Activated CD4-positive, alpha-beta T cell treated with anti-CD3 and anti-CD28 coated beads for 36 hours (primary cell): ENCODE data around the gene CHIT1. TPM values are rescaled to one million over a fixed set of nuclear protein-coding genes. Genes with fewer than 3 reads are reported as not detected.
"Not testable (repeated sequence)": the region's sequence is repeated elsewhere in the genome, so short reads cannot be mapped to it uniquely, and the experiment has no call there.

ENCODE experiments used
- ATAC-seq: fragments of 200-7000 bp; cut with Tn5 transposase; one replicate; pipeline ENCODE4 v1.10.0; 2021; ENCODE audit warnings: mild to moderate bottlenecking, moderate library complexity
- CTCF ChIA-PET: fragments of 350-600 bp; sonication (Branson Sonifier 250); formaldehyde crosslinking; loops from one replicate; lab custom pipeline; 2021; ENCODE audit warnings: antibody characterized with exemption; lab: Charles Lee
- POLR2A ChIA-PET: fragments of 350-600 bp; sonication (Branson Sonifier 250); formaldehyde crosslinking; loops from one replicate; lab custom pipeline; 2021; ENCODE audit warnings: antibody characterized with exemption, inconsistent platforms; lab: Charles Lee
- DNase-seq: peaks from one replicate; pipeline ENCODE4 v3.0.0-alpha.2; 2020
- H3K27ac Mint-ChIP-seq: one replicate; pipeline ENCODE4 v1.8.0; 2021; ENCODE audit warnings: mixed read lengths
- H3K27me3 Mint-ChIP-seq: one replicate; pipeline ENCODE4 v1.8.0; 2021; ENCODE audit warnings: mixed read lengths
- H3K36me3 Mint-ChIP-seq: one replicate; pipeline ENCODE4 v1.8.0; 2021; ENCODE audit warnings: low read depth, mixed read lengths
- H3K4me1 Mint-ChIP-seq: one replicate; pipeline ENCODE4 v1.8.0; 2021; ENCODE audit warnings: mixed read lengths
- H3K4me3 Mint-ChIP-seq: one replicate; pipeline ENCODE4 v1.8.0; 2021; ENCODE audit warnings: mild to moderate bottlenecking, moderate library complexity, mixed read lengths
- H3K9me3 Mint-ChIP-seq: one replicate; pipeline ENCODE4 v1.8.0; 2021; ENCODE audit warnings: low read depth, mixed read lengths
- intact Hi-C, 2 experiments: fragments of 100-400 bp; cut with DNase I in 1 of 2; cut with micrococcal nuclease in 1 of 2; formaldehyde crosslinking; loops; one replicate each; pipeline versions ENCODE4 v1.14.2 to v1.15.1; 2022 to 2024; cut with DNase I, micrococcal nuclease
- total RNA-seq, 2 experiments: library from RNA; stranded (reverse); gene quantifications; one replicate each; pipeline ENCODE4 v1.2.3, GENCODE V29; 2021

The CHIT1 gene
- total RNA-seq, 2 experiments from 2014 or later = 0.63 to 0.80 TPM

DNA sequence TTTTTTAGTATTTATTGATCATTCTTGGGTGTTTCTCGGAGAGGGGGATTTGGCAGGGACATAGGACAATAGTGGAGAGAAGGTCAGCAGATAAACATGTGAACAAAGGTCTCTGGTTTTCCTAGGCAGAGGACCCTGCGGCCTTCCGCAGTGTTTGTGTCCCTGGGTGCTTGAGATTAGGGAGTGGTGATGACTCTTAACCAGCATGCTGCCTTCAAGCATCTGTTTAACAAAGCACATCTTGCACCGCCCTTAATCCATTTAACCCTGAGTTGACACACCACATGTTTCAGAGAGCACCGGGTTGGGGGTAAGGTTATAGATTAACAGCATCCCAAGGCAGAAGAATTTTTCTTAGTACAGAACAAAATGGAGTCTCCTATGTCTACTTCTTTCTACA, 36.7 kb upstream of the CHIT1 start:
- intact Hi-C loops = loop anchor here in 1 of 2 experiments (5.0 kb wide), 2 partner anchors 361 to 861 kb away; partner anchors contain the start of gene ATP2B4
- H3K9me3 Mint-ChIP-seq, H3K36me3 Mint-ChIP-seq, H3K27ac Mint-ChIP-seq, DNase-seq, H3K4me3 Mint-ChIP-seq, POLR2A ChIA-PET, H3K27me3 Mint-ChIP-seq, ATAC-seq: not testable (repeated sequence)
- H3K4me1 Mint-ChIP-seq = peaks cover 16% of the 10 kb centered on the region
- CTCF ChIA-PET = interaction anchor here (1.6 to 15.1 kb wide), 6 partner anchors 41 to 226 kb away, joined by 3 to 710 read pairs (median 22); no protein-coding TSS in a partner anchor

DNA sequence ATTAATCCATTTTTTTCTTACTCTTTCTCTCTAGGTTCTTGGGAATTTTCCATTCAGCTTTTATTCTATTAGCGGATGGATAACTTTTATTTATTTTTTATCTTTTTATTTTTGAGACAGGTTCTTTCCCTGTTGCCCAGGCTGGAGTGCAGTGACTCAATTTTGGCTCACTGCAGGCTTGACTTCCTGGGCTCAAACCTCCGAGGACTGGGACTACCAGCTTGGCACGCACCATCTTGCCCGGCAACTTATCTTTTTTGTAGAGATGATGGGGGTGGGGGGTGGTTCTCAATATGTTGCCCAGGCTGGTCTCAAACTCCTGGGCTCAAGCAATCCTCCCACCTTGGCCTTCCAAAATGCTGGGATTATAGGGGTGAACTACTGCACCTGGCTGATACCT, 36.1 kb upstream of the CHIT1 start:
- ATAC-seq = no peak
- H3K27me3 Mint-ChIP-seq = no peaks in the 10 kb centered on the region
- ChIA-PET CTCF (interaction anchor here (0.9 to 15.1 kb wide), 5 partner anchors 45 to 154 kb away, joined by 3 to 710 read pairs (median 4); no protein-coding TSS in a partner anchor), POLR2A (no interaction called here)
- no peaks in the 10 kb centered on the region for H3K36me3 Mint-ChIP-seq
- H3K27ac Mint-ChIP-seq = no peak overlapping the region
- intact Hi-C loops = loop anchor here (2.0 to 5.0 kb wide), 3 partner anchors 35 to 862 kb away; partner anchors contain the start of gene ATP2B4 (in 1 of the 2)
- H3K9me3 Mint-ChIP-seq = no peaks in the 10 kb centered on the region
- H3K4me1 Mint-ChIP-seq = peaks cover 10% of the 10 kb centered on the region
- DNase-seq = no peak
- no peak overlapping the region for H3K4me3 Mint-ChIP-seq

GRCh38 chr1:203264052-203264501, 34.6 kb upstream of the CHIT1 start:
- intact Hi-C loops = loop anchor here in 1 of 2 experiments (2.0 kb wide), 1 partner anchor 33 kb away; no protein-coding TSS in a partner anchor
- H3K27ac Mint-ChIP-seq = no peak overlapping the region
- ATAC-seq (no peak), DNase-seq (no peak)
- ChIA-PET CTCF (interaction anchor here (1.1 to 15.1 kb wide), 2 partner anchors 74 to 224 kb away, joined by 5 to 710 read pairs; no protein-coding TSS in a partner anchor), POLR2A (no interaction called here)
- H3K27me3 Mint-ChIP-seq = no peaks in the 10 kb centered on the region
- H3K4me1 Mint-ChIP-seq = peaks cover 9% of the 10 kb centered on the region
- no peaks in the 10 kb centered on the region for H3K9me3 Mint-ChIP-seq
- H3K4me3 Mint-ChIP-seq = no peak overlapping the region
- no peaks in the 10 kb centered on the region for H3K36me3 Mint-ChIP-seq

DNA sequence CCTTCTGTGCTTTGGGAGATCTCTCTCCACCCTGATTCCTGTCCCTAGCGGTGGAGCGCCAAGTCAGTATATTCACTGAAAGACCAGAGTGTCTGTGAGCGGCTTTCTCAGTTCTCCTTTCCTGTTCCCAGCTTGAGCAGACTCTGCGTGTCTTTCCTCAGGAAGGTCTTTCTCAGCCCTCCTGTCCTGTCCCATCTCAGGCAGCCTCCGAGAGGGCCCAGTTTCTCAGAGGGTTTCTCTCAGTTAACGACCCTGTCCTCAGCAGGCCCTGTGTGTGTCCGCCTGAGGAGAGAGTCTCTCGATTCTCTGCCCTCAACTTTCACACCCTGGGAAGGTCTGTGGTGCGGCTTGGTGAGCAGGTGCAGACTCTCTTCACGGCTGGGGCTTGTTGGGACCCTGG, 34.0 kb upstream of the CHIT1 start:
- DNase-seq = no peak
- CTCF ChIA-PET = interaction anchor here (1.0 to 15.1 kb wide), 2 partner anchors 32 to 75 kb away, joined by 3 to 710 read pairs; no protein-coding TSS in a partner anchor
- Mint-ChIP-seq H3K36me3 (no peaks in the 10 kb centered on the region), H3K4me1 (peaks cover 9% of the 10 kb centered on the region), H3K4me3 (no peak overlapping the region), H3K9me3 (no peaks in the 10 kb centered on the region), H3K27me3 (no peaks in the 10 kb centered on the region), H3K27ac (no peak overlapping the region)
- POLR2A ChIA-PET = no interaction called here
- intact Hi-C loops = no loop called here
- no peak for ATAC-seq

DNA sequence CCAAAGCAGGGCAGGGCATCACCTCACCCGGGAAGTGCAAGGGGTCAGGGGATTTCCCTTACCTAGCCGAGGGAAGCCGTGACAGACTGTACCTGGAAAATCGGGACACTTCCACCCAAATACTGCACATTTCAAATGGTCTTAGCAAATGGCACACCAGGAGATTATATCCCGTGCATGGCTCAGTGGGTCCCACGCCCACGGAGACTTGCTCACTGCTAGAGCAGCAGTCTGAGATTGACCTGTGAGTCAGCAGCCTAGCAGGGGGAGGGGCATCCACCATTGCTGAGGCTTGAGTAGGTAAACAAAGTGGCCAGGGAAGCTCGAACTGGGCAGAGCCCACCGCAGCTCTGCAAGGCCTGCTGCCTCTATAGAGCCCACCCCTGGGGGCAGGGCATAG, 27.2 kb upstream of the CHIT1 start:
- H3K27ac Mint-ChIP-seq, POLR2A ChIA-PET, H3K36me3 Mint-ChIP-seq, H3K9me3 Mint-ChIP-seq, H3K4me1 Mint-ChIP-seq, H3K4me3 Mint-ChIP-seq, intact Hi-C loops, ATAC-seq: not testable (repeated sequence)
- peak; percentile 63 for DNase-seq
- H3K27me3 Mint-ChIP-seq = peaks cover 21% of the 10 kb centered on the region
- CTCF ChIA-PET = interaction anchor here (2.4 kb wide), 1 partner anchor 12 kb away, joined by 16 read pairs; no protein-coding TSS in a partner anchor

GRCh38 chr1:203254782-203255181, 25.3 kb upstream of the CHIT1 start:
- peaks cover 21% of the 10 kb centered on the region for H3K27me3 Mint-ChIP-seq
- H3K27ac Mint-ChIP-seq, H3K9me3 Mint-ChIP-seq, intact Hi-C loops, POLR2A ChIA-PET, H3K4me1 Mint-ChIP-seq, DNase-seq, H3K4me3 Mint-ChIP-seq, H3K36me3 Mint-ChIP-seq, ATAC-seq: not testable (repeated sequence)
- CTCF ChIA-PET = interaction anchor here (1.0 to 1.6 kb wide), 5 partner anchors 12 to 239 kb away, joined by 3 to 6 read pairs (median 5); partner anchors contain the start of gene OPTC

GRCh38 chr1:203252678-203253077, 23.2 kb upstream of the CHIT1 start:
- H3K36me3 Mint-ChIP-seq = no peaks in the 10 kb centered on the region
- no peak for ATAC-seq
- peaks cover 25% of the 10 kb centered on the region for H3K27me3 Mint-ChIP-seq
- no peak overlapping the region for H3K27ac Mint-ChIP-seq
- ChIA-PET POLR2A (no interaction called here), CTCF (interaction anchor here (1.1 to 1.4 kb wide), 2 partner anchors 15 to 72 kb away, joined by 3 read pairs; no protein-coding TSS in a partner anchor)
- no peak for DNase-seq
- no peaks in the 10 kb centered on the region for H3K4me1 Mint-ChIP-seq
- no peak overlapping the region for H3K4me3 Mint-ChIP-seq
- intact Hi-C loops = no loop called here
- H3K9me3 Mint-ChIP-seq = peaks cover 4% of the 10 kb centered on the region

DNA sequence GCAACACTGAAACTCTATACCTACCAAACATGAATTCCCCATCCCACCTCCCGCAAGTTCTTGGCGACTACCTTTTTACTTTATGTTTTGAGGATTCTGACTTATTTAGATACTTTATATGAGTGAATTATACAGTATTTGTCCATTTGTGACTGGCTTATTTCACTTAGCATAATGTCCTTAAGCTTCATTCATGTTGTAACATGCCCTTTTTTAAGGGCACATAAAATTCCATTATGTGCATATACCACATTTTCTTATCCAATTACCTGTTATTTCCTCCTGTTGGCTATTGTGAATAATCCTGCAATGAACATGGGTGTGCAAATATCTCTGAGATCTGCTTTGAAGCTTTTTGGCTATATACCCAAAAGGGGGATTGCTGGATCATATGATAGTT, 22.0 kb upstream of the CHIT1 start:
- no peak for DNase-seq
- no peak overlapping the region for H3K4me3 Mint-ChIP-seq
- H3K9me3 Mint-ChIP-seq = peaks cover 4% of the 10 kb centered on the region
- peaks cover 25% of the 10 kb centered on the region for H3K27me3 Mint-ChIP-seq
- intact Hi-C loops = no loop called here
- H3K4me1 Mint-ChIP-seq = no peaks in the 10 kb centered on the region
- ChIA-PET CTCF (interaction anchor here (0.5 to 2.9 kb wide), 2 partner anchors 16 to 419 kb away, joined by 3 to 12 read pairs; no protein-coding TSS in a partner anchor), POLR2A (no interaction called here)
- no peaks in the 10 kb centered on the region for H3K36me3 Mint-ChIP-seq
- H3K27ac Mint-ChIP-seq = no peak overlapping the region
- no peak for ATAC-seq

- ChIA-PET POLR2A (no interaction called here), CTCF (interaction anchor here (0.6 to 2.9 kb wide), 4 partner anchors 9 to 236 kb away, joined by 3 to 12 read pairs (median 4); no protein-coding TSS in a partner anchor)
- intact Hi-C loops = no loop called here
- no peak for DNase-seq
- H3K4me1 Mint-ChIP-seq = no peaks in the 10 kb centered on the region
- H3K27me3 Mint-ChIP-seq = peaks cover 21% of the 10 kb centered on the region
- no peaks in the 10 kb centered on the region for H3K36me3 Mint-ChIP-seq
- H3K27ac Mint-ChIP-seq = no peak overlapping the region
- H3K9me3 Mint-ChIP-seq = peaks cover 4% of the 10 kb centered on the region
- ATAC-seq = no peak
- no peak overlapping the region for H3K4me3 Mint-ChIP-seq
Observed at GRCh38 chr1:203250911-203251310, 21.4 kb upstream of the CHIT1 start.

DNA sequence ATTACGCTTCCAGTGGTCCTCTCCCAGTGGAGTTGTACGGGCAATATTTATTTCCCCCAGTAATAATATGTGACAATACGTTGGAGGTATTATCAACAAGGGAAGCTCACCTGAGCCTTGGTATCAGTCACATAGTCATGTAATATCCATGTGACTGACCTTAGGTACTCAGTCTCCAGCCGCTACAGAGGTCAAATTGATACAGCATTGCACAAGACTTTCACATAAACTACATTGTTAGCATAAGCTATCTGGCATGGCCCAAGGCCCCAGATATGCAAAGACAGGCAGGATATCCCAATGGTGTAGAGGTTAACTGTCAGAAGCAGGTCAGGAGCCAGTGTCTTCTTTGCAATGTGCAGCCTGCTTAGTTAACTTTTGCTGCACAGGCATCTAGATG, 15.3 kb upstream of the CHIT1 start:
- intact Hi-C loops = loop anchor here in 1 of 2 experiments (10.0 kb wide), 1 partner anchor 340 kb away; no protein-coding TSS in a partner anchor
- CTCF ChIA-PET = interaction anchor here (0.7 kb wide), 1 partner anchor 22 kb away, joined by 3 read pairs; no protein-coding TSS in a partner anchor
- DNase-seq = no peak
- no peak for ATAC-seq
- POLR2A ChIA-PET = interaction anchor here (0.6 kb wide), 1 partner anchor 189 kb away, joined by 3 read pairs; no protein-coding TSS in a partner anchor
- no peak overlapping the region for H3K4me3 Mint-ChIP-seq
- H3K36me3 Mint-ChIP-seq = no peaks in the 10 kb centered on the region
- peaks cover 2% of the 10 kb centered on the region for H3K9me3 Mint-ChIP-seq
- H3K4me1 Mint-ChIP-seq = no peaks in the 10 kb centered on the region
- no peak overlapping the region for H3K27ac Mint-ChIP-seq
- peaks cover 24% of the 10 kb centered on the region for H3K27me3 Mint-ChIP-seq

- H3K36me3 Mint-ChIP-seq, DNase-seq, H3K4me3 Mint-ChIP-seq, POLR2A ChIA-PET, H3K9me3 Mint-ChIP-seq, H3K4me1 Mint-ChIP-seq, H3K27ac Mint-ChIP-seq, ATAC-seq: not testable (repeated sequence)
- CTCF ChIA-PET = interaction anchor here (3.6 kb wide), 1 partner anchor 26 kb away, joined by 12 read pairs; no protein-coding TSS in a partner anchor
- intact Hi-C loops = loop anchor here in 1 of 2 experiments (10.0 kb wide), 1 partner anchor 343 kb away; no protein-coding TSS in a partner anchor
- H3K27me3 Mint-ChIP-seq = peaks cover 20% of the 10 kb centered on the region
Observed at GRCh38 chr1:203241708-203242107, 12.2 kb upstream of the CHIT1 start.
